ENCODE data around the gene IFT57. TPM values are rescaled to one million over a fixed set of nuclear protein-coding genes. Genes with fewer than 3 reads are reported as not detected.

Gene IFT57
- total RNA-seq, 1 donor from 2014 or later: 128 TPM

DNA sequence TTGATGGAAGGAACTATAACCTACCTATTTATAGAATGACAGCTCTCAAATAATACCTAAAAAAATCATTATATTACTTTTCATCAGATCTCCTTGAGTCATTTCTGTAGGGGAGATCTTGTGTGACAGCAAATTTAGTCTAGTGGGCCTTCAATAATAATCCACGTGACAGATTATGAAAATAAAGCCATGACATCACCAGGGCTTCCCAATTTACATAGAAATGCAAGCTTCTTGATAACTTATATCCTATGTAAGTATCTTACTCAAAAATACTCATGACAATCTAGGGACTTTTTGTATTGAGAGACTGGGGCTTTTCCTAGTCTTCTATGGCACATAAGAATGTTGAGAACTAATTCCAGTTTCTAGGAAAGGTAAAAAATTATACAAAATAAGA, 21.6 kb downstream of the IFT57 start:
- Histone ChIP-seq H3K4me1 (no peaks in the 10 kb centered on the region), H3K27ac (no peak overlapping the region), H3K27me3 (ENCODE audit: low read depth) (no peaks in the 10 kb centered on the region), H3K9me3 (no peaks in the 10 kb centered on the region), H3K36me3 (peaks cover 24% of the 10 kb centered on the region), H3K4me3 (no peak overlapping the region)
- ATAC-seq (no peak), DNase-seq (no peak)
- intact Hi-C loops (cut with DNase I): no loop called here
- TF ChIP-seq, protein P1, sequence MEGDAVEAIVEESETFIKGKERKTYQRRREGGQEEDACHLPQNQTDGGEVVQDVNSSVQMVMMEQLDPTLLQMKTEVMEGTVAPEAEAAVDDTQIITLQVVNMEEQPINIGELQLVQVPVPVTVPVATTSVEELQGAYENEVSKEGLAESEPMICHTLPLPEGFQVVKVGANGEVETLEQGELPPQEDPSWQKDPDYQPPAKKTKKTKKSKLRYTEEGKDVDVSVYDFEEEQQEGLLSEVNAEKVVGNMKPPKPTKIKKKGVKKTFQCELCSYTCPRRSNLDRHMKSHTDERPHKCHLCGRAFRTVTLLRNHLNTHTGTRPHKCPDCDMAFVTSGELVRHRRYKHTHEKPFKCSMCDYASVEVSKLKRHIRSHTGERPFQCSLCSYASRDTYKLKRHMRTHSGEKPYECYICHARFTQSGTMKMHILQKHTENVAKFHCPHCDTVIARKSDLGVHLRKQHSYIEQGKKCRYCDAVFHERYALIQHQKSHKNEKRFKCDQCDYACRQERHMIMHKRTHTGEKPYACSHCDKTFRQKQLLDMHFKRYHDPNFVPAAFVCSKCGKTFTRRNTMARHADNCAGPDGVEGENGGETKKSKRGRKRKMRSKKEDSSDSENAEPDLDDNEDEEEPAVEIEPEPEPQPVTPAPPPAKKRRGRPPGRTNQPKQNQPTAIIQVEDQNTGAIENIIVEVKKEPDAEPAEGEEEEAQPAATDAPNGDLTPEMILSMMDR (IDR thresholded peaks at IDR 0.05): no peak

DNA sequence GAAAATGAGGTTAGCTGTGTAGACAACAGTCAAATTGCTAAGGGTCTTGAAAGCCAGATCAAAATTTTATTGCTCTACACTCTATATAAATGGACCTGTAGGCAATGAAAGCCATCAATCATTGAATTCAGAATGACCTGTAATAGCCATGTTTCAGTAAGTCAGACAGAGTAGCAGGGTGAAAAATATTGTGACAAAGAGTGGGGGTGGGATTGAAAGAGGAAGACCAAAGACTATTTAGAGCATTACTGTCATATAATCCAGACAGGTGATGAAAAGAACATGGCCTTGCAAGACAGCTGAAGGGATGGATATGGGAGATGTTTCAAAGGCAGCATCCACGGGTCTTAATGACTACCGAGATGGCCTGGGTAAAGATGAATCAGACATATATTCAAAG, 22.2 kb downstream of the IFT57 start:
- H3K27ac ChIP-seq: no peak overlapping the region
- TF ChIP-seq, protein P1 (IDR thresholded peaks at IDR 0.05): no peak
- DNase-seq: no peak
- H3K36me3 ChIP-seq: peaks cover 21% of the 10 kb centered on the region
- ATAC-seq: no peak
- no peak overlapping the region for H3K4me3 ChIP-seq
- intact Hi-C loops (cut with DNase I): no loop called here
- no peaks in the 10 kb centered on the region for H3K9me3 ChIP-seq
- H3K4me1 ChIP-seq: no peaks in the 10 kb centered on the region
- H3K27me3 ChIP-seq (ENCODE audit: low read depth): no peaks in the 10 kb centered on the region

DNA sequence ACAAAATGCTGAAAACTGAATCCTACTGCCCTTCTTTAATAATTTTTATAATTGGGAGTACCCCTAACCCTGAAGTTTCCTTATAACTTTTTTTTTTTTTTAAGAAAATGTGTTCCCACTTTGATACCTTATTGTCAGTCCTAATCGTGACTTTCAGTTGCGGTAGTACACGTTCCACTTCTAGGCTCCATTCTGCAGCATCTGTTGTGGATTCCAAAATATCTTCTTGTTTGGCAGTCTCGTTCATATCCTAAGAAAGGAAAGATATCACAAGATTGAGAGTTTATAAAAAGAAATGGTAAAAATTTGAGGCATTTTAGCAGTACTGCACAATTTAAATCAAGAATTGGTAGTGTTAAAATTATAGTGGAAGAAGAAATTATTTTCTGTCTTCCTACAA, 30.8 kb downstream of the IFT57 start:
- TF ChIP-seq, protein P1 (IDR thresholded peaks at IDR 0.05): no peak
- Histone ChIP-seq H3K9me3 (peaks cover 8% of the 10 kb centered on the region), H3K27ac (no peak overlapping the region), H3K4me1 (no peaks in the 10 kb centered on the region), H3K36me3 (peaks cover 23% of the 10 kb centered on the region), H3K4me3 (no peak overlapping the region), H3K27me3 (ENCODE audit: low read depth) (no peaks in the 10 kb centered on the region)
- ATAC-seq (no peak), DNase-seq (no peak)
- intact Hi-C loops (cut with DNase I): no loop called here

DNA sequence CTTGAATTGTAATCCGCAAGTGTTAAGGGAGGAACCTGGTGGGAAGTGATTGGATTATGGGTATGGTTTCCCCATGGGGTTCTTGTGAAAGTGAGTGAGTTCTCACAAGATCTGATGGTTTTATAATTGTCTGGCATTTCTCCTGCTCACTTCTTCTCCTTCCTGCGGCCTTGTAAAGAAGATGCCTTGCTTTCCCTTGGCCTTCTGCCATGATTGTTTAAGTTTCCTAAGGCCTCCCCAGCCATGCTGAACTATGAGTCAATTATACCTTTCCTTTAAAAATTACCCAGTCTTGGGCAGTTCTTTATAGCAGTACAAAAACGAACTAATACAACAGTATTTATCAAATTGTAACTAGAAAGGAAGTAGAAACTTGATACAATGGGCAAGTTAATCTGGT, 31.9 kb downstream of the IFT57 start:
- H3K4me3 ChIP-seq: no peak overlapping the region
- H3K27me3 ChIP-seq (ENCODE audit: low read depth): no peaks in the 10 kb centered on the region
- H3K9me3 ChIP-seq: peaks cover 8% of the 10 kb centered on the region
- ATAC-seq (no peak), DNase-seq (no peak)
- no peak overlapping the region for H3K27ac ChIP-seq
- H3K36me3 ChIP-seq: peaks cover 23% of the 10 kb centered on the region
- H3K4me1 ChIP-seq: no peaks in the 10 kb centered on the region
- TF ChIP-seq, protein P1 (IDR thresholded peaks at IDR 0.05): no peak
- intact Hi-C loops (cut with DNase I): no loop called here

DNA sequence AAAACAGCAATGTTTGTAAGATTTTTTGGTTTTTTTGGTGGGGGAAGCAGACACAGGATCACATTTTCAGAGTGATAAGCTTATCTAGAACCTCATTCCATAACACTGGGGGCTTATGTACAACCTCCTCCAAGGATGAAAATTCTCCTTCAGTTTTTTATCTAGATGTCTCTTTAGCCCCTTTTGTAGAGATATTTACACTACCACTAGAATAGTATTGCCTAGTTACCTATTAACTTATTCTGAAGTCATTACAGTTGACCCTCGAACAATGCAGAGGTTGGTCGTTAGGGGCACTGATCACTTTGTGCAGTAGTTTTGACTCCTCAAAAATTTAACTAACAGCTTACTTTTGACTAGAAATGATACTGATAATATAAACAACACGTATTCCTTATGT, 32.8 kb downstream of the IFT57 start:
- Histone ChIP-seq H3K4me3 (no peak overlapping the region), H3K4me1 (no peaks in the 10 kb centered on the region), H3K36me3 (peaks cover 23% of the 10 kb centered on the region), H3K27ac (no peak overlapping the region), H3K27me3 (ENCODE audit: low read depth) (no peaks in the 10 kb centered on the region), H3K9me3 (peaks cover 2% of the 10 kb centered on the region)
- DNase-seq (no peak), ATAC-seq (no peak)
- TF ChIP-seq, protein P1 (IDR thresholded peaks at IDR 0.05): no peak
- intact Hi-C loops (cut with DNase I): no loop called here

DNA sequence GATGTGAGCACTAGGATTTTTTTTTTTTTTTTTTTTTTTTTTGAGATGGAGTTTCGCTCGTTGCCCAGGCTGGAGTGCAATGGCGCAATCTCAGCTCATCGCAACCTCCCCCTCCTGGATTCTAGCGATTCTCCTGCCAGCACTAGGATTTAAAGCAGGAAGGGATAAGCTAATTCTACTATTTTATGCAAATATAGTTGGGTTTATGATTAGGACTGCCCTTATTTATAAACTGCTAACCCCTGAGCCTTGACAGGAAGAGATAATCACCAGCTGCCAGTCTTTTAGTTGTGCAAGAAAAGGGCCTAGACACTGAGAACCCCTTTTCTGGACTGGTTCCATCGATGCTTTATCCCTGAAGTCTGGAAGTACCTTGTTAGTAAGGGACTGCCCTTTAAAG, 36.7 kb downstream of the IFT57 start:
- no peak overlapping the region for H3K4me3 ChIP-seq
- no peaks in the 10 kb centered on the region for H3K27me3 ChIP-seq (ENCODE audit: low read depth)
- intact Hi-C loops (cut with DNase I): no loop called here
- no peak for DNase-seq
- H3K4me1 ChIP-seq: no peaks in the 10 kb centered on the region
- H3K9me3 ChIP-seq: no peaks in the 10 kb centered on the region
- H3K27ac ChIP-seq: no peak overlapping the region
- H3K36me3 ChIP-seq: peaks cover 13% of the 10 kb centered on the region
- TF ChIP-seq, protein P1 (IDR thresholded peaks at IDR 0.05): no peak
- no peak for ATAC-seq
